ENCODE data around the gene URAD. TPM values are rescaled to one million over a fixed set of nuclear protein-coding genes. Genes with fewer than 3 reads are reported as not detected.

Gene URAD
- total and polyA plus RNA-seq, 9 donors, result not detected

GRCh38 chr13:27953676-27954405 lies 34.7 kb downstream of the URAD start:
- H3K36me3 ChIP-seq, result no peaks in the 10 kb centered on the region
- no peaks in the 10 kb centered on the region for H3K27me3 ChIP-seq
- no peaks in the 10 kb centered on the region for H3K9me3 ChIP-seq
- TF ChIP-seq POLR2A (IDR thresholded peaks at IDR 0.05) (no peak), EP300 (IDR thresholded peaks at IDR 0.05) (no peak), CTCF (IDR thresholded peaks at IDR 0.05) (peak; percentile 31 to 76 (median 52))
- H3K4me3 ChIP-seq, result peak overlapping the region; percentile 26
- intact Hi-C loops (cut with DNase I), result loop anchor here in 1 of 4 donors (10.0 kb wide), 1 partner anchor 129 kb away; no protein-coding TSS in a partner anchor
- peak; percentile 59 to 83 (median 61) for DNase-seq
- no peak overlapping the region for H3K27ac ChIP-seq
- 2% methylated on average over 56 to 71 of the region's 71 CpGs for WGBS, 3 donors
- H3K4me1 ChIP-seq (ENCODE audit: insufficient read depth), result peaks cover 5% of the 10 kb centered on the region

GRCh38 chr13:27952876-27953675 lies 35.4 kb downstream of the URAD start:
- Histone ChIP-seq H3K9me3 (no peaks in the 10 kb centered on the region), H3K36me3 (no peaks in the 10 kb centered on the region), H3K27ac (no peak overlapping the region), H3K4me1 (ENCODE audit: insufficient read depth) (peaks cover 5% of the 10 kb centered on the region), H3K27me3 (no peaks in the 10 kb centered on the region), H3K4me3 (peak overlapping the region; percentile 26)
- intact Hi-C loops (cut with DNase I), result loop anchor here in 1 of 4 donors (10.0 kb wide), 1 partner anchor 128 kb away; no protein-coding TSS in a partner anchor
- 15 to 17% (median 15%) methylated on average over 30 of the region's 30 CpGs for WGBS, 3 donors
- no peak for DNase-seq
- TF ChIP-seq EP300 (IDR thresholded peaks at IDR 0.05), result no peak
- no peak for TF ChIP-seq POLR2A (IDR thresholded peaks at IDR 0.05)
- no peak for TF ChIP-seq CTCF (IDR thresholded peaks at IDR 0.05)

GRCh38 chr13:27942972-27943371 lies 45.5 kb downstream of the URAD start:
- Histone ChIP-seq H3K4me1 (ENCODE audit: insufficient read depth) (no peaks in the 10 kb centered on the region), H3K27ac (no peak overlapping the region), H3K4me3 (no peak overlapping the region), H3K36me3 (no peaks in the 10 kb centered on the region), H3K27me3 (no peaks in the 10 kb centered on the region), H3K9me3 (peaks cover 0 to 4% of the 10 kb centered on the region in 2 donors)
- TF ChIP-seq POLR2A (IDR thresholded peaks at IDR 0.05) (no peak), EP300 (IDR thresholded peaks at IDR 0.05) (no peak), CTCF (IDR thresholded peaks at IDR 0.05) (no peak)
- intact Hi-C loops (cut with DNase I), result no loop called here
- DNase-seq, result no peak
- WGBS, 3 donors, result 62 to 76% (median 68%) methylated on average over 1 of the region's 1 CpG

GRCh38 chr13:27933580-27934328 lies 54.7 kb downstream of the URAD start:
- DNase-seq, result no peak
- Histone ChIP-seq H3K4me3 (no peak overlapping the region), H3K9me3 (no peaks in the 10 kb centered on the region), H3K27ac (no peak overlapping the region), H3K36me3 (no peaks in the 10 kb centered on the region), H3K4me1 (ENCODE audit: insufficient read depth) (no peaks in the 10 kb centered on the region), H3K27me3 (no peaks in the 10 kb centered on the region)
- WGBS, 3 donors, result 58 to 76% (median 69%) methylated on average over 2 of the region's 2 CpGs
- intact Hi-C loops (cut with DNase I), result no loop called here
- TF ChIP-seq POLR2A (IDR thresholded peaks at IDR 0.05) (no peak), EP300 (IDR thresholded peaks at IDR 0.05) (no peak), CTCF (IDR thresholded peaks at IDR 0.05) (no peak)

All from ovary (tissue), 9 donors.